ENCODE results near the gene PIP5K1B.

- no peak for TF ChIP-seq POLR2A (IDR thresholded peaks at IDR 0.05)
- no peak for TF ChIP-seq CTCF (IDR thresholded peaks at IDR 0.05)
These were observed 36.2 kb downstream of the PIP5K1B start for GRCh38 chr9:68741234-68741633.
